Liver (tissue), 9 donors: ENCODE data around the gene OCA2. TPM values are rescaled to one million over a fixed set of nuclear protein-coding genes. Genes with fewer than 3 reads are reported as not detected.
"Not testable (repeated sequence)": the region's sequence is repeated elsewhere in the genome, so short reads cannot be mapped to it uniquely, and the experiment has no call there.

Experiments
- DNase-seq: peaks from one replicate; pipeline ENCODE4 v3.0.0-alpha.2; 2017; ENCODE audit warnings: low spot score
- H3K27ac ChIP-seq, 2 donors: one replicate each; pipeline ENCODE4 v1.7.0; 2013; ENCODE audit warnings: inconsistent platforms in 2 of 2, low read length in 2 of 2, control low read depth in 1 of 2, low read depth in 1 of 2, mild to moderate bottlenecking in 1 of 2
- H3K27me3 ChIP-seq, 4 donors: one replicate each; pipeline versions ENCODE4 v1.6.1 to v1.7.0; 2013; ENCODE audit warnings: low read length in 3 of 4, inconsistent platforms in 1 of 4, mild to moderate bottlenecking in 1 of 4, moderate library complexity in 1 of 4; ENCODE audit not compliant: control insufficient read depth in 4 of 4, insufficient read depth in 4 of 4
- H3K36me3 ChIP-seq, 4 donors: one replicate each; pipeline versions ENCODE4 v1.6.1 to v1.7.0; 2013; ENCODE audit warnings: low read length in 3 of 4, mild to moderate bottlenecking in 3 of 4, low read depth in 1 of 4, moderate library complexity in 1 of 4; ENCODE audit not compliant: control insufficient read depth in 4 of 4, insufficient read depth in 3 of 4
- H3K4me1 ChIP-seq, 4 donors: one replicate each; pipeline versions ENCODE4 v1.6.1 to v1.7.0; 2013; ENCODE audit warnings: low read length in 3 of 4, mild to moderate bottlenecking in 3 of 4, moderate library complexity in 1 of 4; ENCODE audit not compliant: control insufficient read depth in 4 of 4, insufficient read depth in 4 of 4
- H3K4me3 ChIP-seq, 3 donors: one replicate each; pipeline versions ENCODE4 v1.6.1 to v1.7.0; 2013; ENCODE audit warnings: low read length in 3 of 3, control low read depth in 1 of 3, low read depth in 1 of 3, mild to moderate bottlenecking in 1 of 3
- H3K9ac ChIP-seq, 2 donors: one replicate each; pipeline ENCODE4 v1.7.0; 2013; ENCODE audit warnings: low read length in 2 of 2, mild to moderate bottlenecking in 2 of 2, moderate library complexity in 2 of 2, control low read depth in 1 of 2, low read depth in 1 of 2
- H3K9me3 ChIP-seq, 4 donors: one replicate each; pipeline versions ENCODE4 v1.6.1 to v1.7.0; 2013; ENCODE audit warnings: low read length in 3 of 4; ENCODE audit not compliant: control insufficient read depth in 4 of 4
- FOXA1 ChIP-seq: IDR thresholded peaks from 2 replicates; pipeline ENCODE4 v1.6.1; 2016; ENCODE audit warnings: antibody characterized with exemption
- FOXA2 ChIP-seq: IDR thresholded peaks from 2 replicates; pipeline ENCODE4 v1.6.1; 2016; ENCODE audit warnings: antibody characterized with exemption
- HNF4A ChIP-seq, 2 donors: conservative IDR thresholded peaks; 2 replicates each; pipeline ENCODE4 v1.6.1; 2016; ENCODE audit warnings: antibody characterized with exemption in 2 of 2, mild to moderate bottlenecking in 2 of 2
- JUND ChIP-seq, 2 donors: IDR thresholded peaks; 2 replicates each; pipeline ENCODE4 v1.6.1; 2016; ENCODE audit warnings: antibody characterized with exemption in 2 of 2
- NR2F2 ChIP-seq: IDR thresholded peaks from 2 replicates; pipeline ENCODE4 v1.6.1; 2016; ENCODE audit warnings: antibody characterized with exemption
- TAF1 ChIP-seq: conservative IDR thresholded peaks from 2 replicates; pipeline ENCODE4 v1.6.1; 2016; ENCODE audit warnings: antibody characterized with exemption, mild to moderate bottlenecking
- YY1 ChIP-seq: IDR thresholded peaks from 2 replicates; pipeline ENCODE4 v1.6.1; 2016; ENCODE audit warnings: antibody characterized with exemption, mild to moderate bottlenecking
- WGBS: extraction: QIAGEN DNeasy Blood & Tissue Kit; methylation state at CpG from one replicate; pipeline ENCODE4 v1.1.7; 2013; 5-methylcytosine and 5-hydroxymethylcytosine counted together
- polyA plus RNA-seq, 2 donors: library from polyadenylated mRNA; stranded (reverse) in 1 of 2; unstranded in 1 of 2; fragments of 200-250 nt in 1 of 2; fragments of >200 nt in 1 of 2; fragmentation: Nextera tagmentation in 1 of 2; extraction: Ambion mirVana in 1 of 2; gene quantifications; one replicate each; pipeline versions ENCODE4 v1.2.1 to v1.2.3, GENCODE V29; 2013 to 2015
- total RNA-seq, 2 donors: library from RNA; depleted of rRNA; stranded (reverse); fragments of >200 nt; gene quantifications; one replicate each; pipeline ENCODE4 v1.2.3, GENCODE V29; 2014
- TF ChIP-seq, protein P1 (sequence below): IDR thresholded peaks from 2 replicates; pipeline ENCODE4 v1.6.1; 2016; ENCODE audit warnings: antibody characterized with exemption
- TF ChIP-seq, protein P2 (sequence below): IDR thresholded peaks from 2 replicates; pipeline ENCODE4 v1.6.1; 2016; ENCODE audit warnings: antibody characterized with exemption
- TF ChIP-seq, protein P3 (sequence below): IDR thresholded peaks from 2 replicates; pipeline ENCODE4 v1.6.1; 2016; ENCODE audit warnings: antibody characterized with exemption, mild to moderate bottlenecking
- TF ChIP-seq, protein P4 (sequence below): IDR thresholded peaks from 2 replicates; pipeline ENCODE4 v1.6.1; 2016; ENCODE audit warnings: antibody characterized with exemption
- donor health status: healthy.
- donor health status: healthy.
- donor health status: healthy.
- donor health status: healthy.
- donor health status: healthy.

Gene OCA2
- total and polyA plus RNA-seq, 4 donors = 0.02 to 0.56 (median 0.15) TPM

DNA sequence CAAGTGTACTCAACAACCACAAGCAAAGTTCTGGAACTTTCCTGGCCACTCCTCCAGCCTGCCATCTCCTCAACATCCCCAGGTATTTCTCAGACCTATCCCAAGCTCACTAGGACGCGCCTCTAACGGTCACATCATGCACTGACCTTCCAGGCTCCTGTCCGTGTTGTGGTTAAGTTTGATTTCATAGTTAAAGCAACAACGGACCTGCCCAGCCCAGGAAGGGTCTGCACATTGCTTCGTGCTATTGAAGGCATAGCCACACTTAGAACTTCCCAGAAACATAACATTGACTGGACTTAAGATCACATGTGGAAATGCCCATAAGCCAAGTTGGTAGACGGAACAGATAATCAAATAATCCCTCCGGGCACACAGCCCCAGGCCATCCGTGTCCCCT, 85.1 kb downstream of the OCA2 start (continued):
- TF ChIP-seq, protein P1, sequence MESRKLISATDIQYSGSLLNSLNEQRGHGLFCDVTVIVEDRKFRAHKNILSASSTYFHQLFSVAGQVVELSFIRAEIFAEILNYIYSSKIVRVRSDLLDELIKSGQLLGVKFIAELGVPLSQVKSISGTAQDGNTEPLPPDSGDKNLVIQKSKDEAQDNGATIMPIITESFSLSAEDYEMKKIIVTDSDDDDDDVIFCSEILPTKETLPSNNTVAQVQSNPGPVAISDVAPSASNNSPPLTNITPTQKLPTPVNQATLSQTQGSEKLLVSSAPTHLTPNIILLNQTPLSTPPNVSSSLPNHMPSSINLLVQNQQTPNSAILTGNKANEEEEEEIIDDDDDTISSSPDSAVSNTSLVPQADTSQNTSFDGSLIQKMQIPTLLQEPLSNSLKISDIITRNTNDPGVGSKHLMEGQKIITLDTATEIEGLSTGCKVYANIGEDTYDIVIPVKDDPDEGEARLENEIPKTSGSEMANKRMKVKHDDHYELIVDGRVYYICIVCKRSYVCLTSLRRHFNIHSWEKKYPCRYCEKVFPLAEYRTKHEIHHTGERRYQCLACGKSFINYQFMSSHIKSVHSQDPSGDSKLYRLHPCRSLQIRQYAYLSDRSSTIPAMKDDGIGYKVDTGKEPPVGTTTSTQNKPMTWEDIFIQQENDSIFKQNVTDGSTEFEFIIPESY = no peak
- no peak for TF ChIP-seq YY1
- TF ChIP-seq TAF1 = no peak

DNA sequence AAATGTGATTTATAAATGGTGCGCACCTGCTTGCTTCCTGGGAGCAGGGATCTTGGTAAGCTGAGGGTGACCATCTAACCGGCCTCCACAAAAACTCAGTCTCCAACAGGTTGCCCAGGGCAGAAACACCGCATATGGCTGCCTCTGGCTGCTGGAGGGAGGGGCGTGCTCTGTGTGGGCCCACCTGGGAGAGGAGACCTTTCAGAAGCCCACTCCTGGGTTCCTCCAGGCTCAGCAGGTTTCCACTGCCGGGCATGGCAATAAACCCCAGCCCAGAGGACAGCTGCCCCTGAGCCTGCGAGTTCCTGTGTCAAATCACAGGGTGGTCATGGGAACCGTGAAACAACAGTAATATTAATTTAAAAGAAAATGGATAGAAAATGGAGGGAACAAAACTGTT, 85.6 kb downstream of the OCA2 start:
- peak; percentile 13 for DNase-seq
- H3K36me3 ChIP-seq = no peaks in the 10 kb centered on the region
- 93% methylated on average over 7 of the region's 7 CpGs for WGBS
- TF ChIP-seq, protein P1 = no peak
- no peak for TF ChIP-seq YY1
- TF ChIP-seq FOXA2 = no peak
- TF ChIP-seq, protein P2, sequence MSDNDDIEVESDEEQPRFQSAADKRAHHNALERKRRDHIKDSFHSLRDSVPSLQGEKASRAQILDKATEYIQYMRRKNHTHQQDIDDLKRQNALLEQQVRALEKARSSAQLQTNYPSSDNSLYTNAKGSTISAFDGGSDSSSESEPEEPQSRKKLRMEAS = no peak
- no peak for TF ChIP-seq HNF4A (conservative IDR thresholded peaks at IDR 0.05)
- no peak for TF ChIP-seq FOXA1
- no peak for TF ChIP-seq NR2F2
- H3K27ac ChIP-seq = no peak overlapping the region
- H3K4me1 ChIP-seq = peaks cover 0 to 7% (median 1%) of the 10 kb centered on the region in 4 donors
- H3K4me3 ChIP-seq = no peak overlapping the region
- no peak overlapping the region for H3K9ac ChIP-seq
- H3K9me3 ChIP-seq = peaks cover 0 to 2% (median 0%) of the 10 kb centered on the region in 4 donors
- no peaks in the 10 kb centered on the region for H3K27me3 ChIP-seq

DNA sequence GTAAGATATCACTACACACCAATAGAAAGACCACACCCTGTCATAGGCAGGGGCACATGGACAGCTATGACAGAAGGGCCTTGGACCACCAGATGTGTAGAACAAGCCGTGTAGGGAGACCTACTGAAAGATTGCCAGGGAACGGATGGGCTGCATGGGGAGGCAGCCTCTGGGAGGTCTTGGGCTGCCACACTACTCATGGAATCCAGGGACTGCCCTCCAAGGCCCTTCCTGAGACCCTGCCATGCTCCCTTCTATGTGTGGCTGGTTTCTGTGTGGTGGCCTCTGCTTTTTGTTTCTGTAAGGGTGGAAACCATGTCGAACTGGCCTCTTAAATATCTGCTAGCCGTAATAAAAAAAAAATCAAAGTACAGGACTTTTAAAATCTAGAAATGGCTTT, 86.9 kb downstream of the OCA2 start:
- Histone ChIP-seq H3K9me3 (peaks cover 0 to 2% (median 0%) of the 10 kb centered on the region in 4 donors), H3K4me1 (peaks cover 0 to 2% (median 0%) of the 10 kb centered on the region in 4 donors), H3K36me3 (no peaks in the 10 kb centered on the region), H3K27me3 (no peaks in the 10 kb centered on the region), H3K9ac (no peak overlapping the region), H3K4me3 (no peak overlapping the region), H3K27ac (no peak overlapping the region)
- TF ChIP-seq, protein P3, sequence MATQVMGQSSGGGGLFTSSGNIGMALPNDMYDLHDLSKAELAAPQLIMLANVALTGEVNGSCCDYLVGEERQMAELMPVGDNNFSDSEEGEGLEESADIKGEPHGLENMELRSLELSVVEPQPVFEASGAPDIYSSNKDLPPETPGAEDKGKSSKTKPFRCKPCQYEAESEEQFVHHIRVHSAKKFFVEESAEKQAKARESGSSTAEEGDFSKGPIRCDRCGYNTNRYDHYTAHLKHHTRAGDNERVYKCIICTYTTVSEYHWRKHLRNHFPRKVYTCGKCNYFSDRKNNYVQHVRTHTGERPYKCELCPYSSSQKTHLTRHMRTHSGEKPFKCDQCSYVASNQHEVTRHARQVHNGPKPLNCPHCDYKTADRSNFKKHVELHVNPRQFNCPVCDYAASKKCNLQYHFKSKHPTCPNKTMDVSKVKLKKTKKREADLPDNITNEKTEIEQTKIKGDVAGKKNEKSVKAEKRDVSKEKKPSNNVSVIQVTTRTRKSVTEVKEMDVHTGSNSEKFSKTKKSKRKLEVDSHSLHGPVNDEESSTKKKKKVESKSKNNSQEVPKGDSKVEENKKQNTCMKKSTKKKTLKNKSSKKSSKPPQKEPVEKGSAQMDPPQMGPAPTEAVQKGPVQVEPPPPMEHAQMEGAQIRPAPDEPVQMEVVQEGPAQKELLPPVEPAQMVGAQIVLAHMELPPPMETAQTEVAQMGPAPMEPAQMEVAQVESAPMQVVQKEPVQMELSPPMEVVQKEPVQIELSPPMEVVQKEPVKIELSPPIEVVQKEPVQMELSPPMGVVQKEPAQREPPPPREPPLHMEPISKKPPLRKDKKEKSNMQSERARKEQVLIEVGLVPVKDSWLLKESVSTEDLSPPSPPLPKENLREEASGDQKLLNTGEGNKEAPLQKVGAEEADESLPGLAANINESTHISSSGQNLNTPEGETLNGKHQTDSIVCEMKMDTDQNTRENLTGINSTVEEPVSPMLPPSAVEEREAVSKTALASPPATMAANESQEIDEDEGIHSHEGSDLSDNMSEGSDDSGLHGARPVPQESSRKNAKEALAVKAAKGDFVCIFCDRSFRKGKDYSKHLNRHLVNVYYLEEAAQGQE = no peak
- TF ChIP-seq YY1 (no peak), JUND (IDR thresholded peaks at IDR 0.05) (no peak), FOXA1 (no peak)
- TF ChIP-seq, protein P4, sequence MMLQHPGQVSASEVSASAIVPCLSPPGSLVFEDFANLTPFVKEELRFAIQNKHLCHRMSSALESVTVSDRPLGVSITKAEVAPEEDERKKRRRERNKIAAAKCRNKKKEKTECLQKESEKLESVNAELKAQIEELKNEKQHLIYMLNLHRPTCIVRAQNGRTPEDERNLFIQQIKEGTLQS = no peak
- peak; percentile 14 for DNase-seq
- 91% methylated on average over 4 of the region's 4 CpGs for whole genome bisulfite sequencing

DNA sequence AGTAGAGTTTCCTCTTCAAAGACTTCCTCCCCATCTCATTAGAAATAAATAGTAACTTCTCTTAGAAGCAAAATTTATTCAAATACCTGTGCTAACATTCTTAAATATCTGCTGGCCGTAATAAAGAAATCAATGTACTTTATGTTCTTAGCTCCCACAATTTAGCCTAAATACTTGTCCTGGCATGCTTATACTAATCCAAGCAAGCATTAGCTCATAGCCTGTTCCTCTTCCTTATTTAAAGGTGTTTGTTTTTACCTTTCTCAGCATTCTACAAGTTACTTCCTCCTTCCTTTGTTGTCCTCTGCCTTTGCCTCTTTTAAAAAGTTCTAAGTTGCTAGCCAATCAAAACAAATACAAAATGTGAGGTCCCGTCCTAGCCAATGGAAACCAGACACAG, 90.9 kb downstream of the OCA2 start:
- not testable (repeated sequence) for H3K9ac ChIP-seq, H3K4me1 ChIP-seq, DNase-seq, H3K27ac ChIP-seq, H3K36me3 ChIP-seq, H3K4me3 ChIP-seq, H3K27me3 ChIP-seq, H3K9me3 ChIP-seq
- 88% methylated on average over 2 of the region's 2 CpGs for WGBS
